HFFc6 (cell line): ENCODE results near the gene ODAD2. TPM values are rescaled to one million over a fixed set of nuclear protein-coding genes. Genes with fewer than 3 reads are reported as not detected.

ENCODE experiments used
- DNase-seq: peaks from one replicate; pipeline ENCODE4 v3.0.0-alpha.2; 2018
- H3K27ac Mint-ChIP-seq: 2 replicates; pipeline ENCODE4 v1.8.0; 2020; ENCODE audit warnings: mild to moderate bottlenecking, mixed read lengths
- H3K27me3 Mint-ChIP-seq: 2 replicates; pipeline ENCODE4 v1.8.0; 2021; ENCODE audit warnings: mild to moderate bottlenecking, moderate library complexity, mixed read lengths; ENCODE audit not compliant: insufficient read depth
- H3K36me3 Mint-ChIP-seq: 2 replicates; pipeline ENCODE4 v1.8.0; 2021; ENCODE audit warnings: low read depth, mixed read lengths
- H3K4me1 Mint-ChIP-seq: 2 replicates; pipeline ENCODE4 v1.8.0; 2020; ENCODE audit warnings: low read depth, mixed read lengths
- H3K4me3 Mint-ChIP-seq: 2 replicates; pipeline ENCODE4 v1.8.0; 2020; ENCODE audit warnings: mild to moderate bottlenecking, moderate library complexity, mixed read lengths
- H3K9me3 Mint-ChIP-seq: 2 replicates; pipeline ENCODE4 v1.8.0; 2020; ENCODE audit warnings: mild to moderate bottlenecking, mixed read lengths
- CTCF ChIP-seq: fragments of 200-600 bp; sonication (generic); IDR thresholded peaks from 2 replicates; pipeline ENCODE4 v1.5.0; 2021; ENCODE audit warnings: antibody characterized with exemption, mild to moderate bottlenecking
- total RNA-seq, 6 experiments: library from RNA; stranded (reverse); fragmentation: NEBNext Ultra II Directional; extraction: Animal tissue kit (Norgen Biotek cat#: 25700); gene quantifications; 2 replicates in 1 of 6; 3 replicates in 5 of 6; pipeline ENCODE4 v1.2.3, GENCODE V29; 2021

ODAD2 gene
- total RNA-seq, 6 experiments from 2014 or later, result 10.3 to 17.5 (median 12.4) TPM

GRCh38 chr10:27878281-27878680 lies 120.6 kb downstream of the ODAD2 start:
- H3K4me3 Mint-ChIP-seq, result no peak overlapping the region
- no peak overlapping the region for H3K27ac Mint-ChIP-seq
- H3K4me1 Mint-ChIP-seq, result no peaks in the 10 kb centered on the region
- TF ChIP-seq CTCF, result no peak
- no peak for DNase-seq
- H3K27me3 Mint-ChIP-seq, result no peaks in the 10 kb centered on the region; the same call in 1 of the 2 replicates
- H3K9me3 Mint-ChIP-seq, result no peaks in the 10 kb centered on the region
- H3K36me3 Mint-ChIP-seq, result peaks cover 9% of the 10 kb centered on the region; the same call in 1 of the 2 replicates

- DNase-seq, result peak; percentile 53
- Mint-ChIP-seq H3K9me3 (peaks cover 4% of the 10 kb centered on the region; the same call in 1 of the 2 replicates), H3K4me3 (peak overlapping the region; percentile 5; the same call in 1 of the 2 replicates), H3K27me3 (peaks cover 1% of the 10 kb centered on the region; the same call in 1 of the 2 replicates), H3K27ac (peak overlapping the region; percentile 65), H3K4me1 (peaks cover 20% of the 10 kb centered on the region), H3K36me3 (peaks cover 30% of the 10 kb centered on the region)
- TF ChIP-seq CTCF, result peak; percentile 61
These were observed 133.7 kb downstream of the ODAD2 start for GRCh38 chr10:27865221-27865635.

- Mint-ChIP-seq H3K36me3 (peaks cover 15% of the 10 kb centered on the region; the same call in 1 of the 2 replicates), H3K4me1 (peaks cover 20% of the 10 kb centered on the region), H3K27ac (no peak overlapping the region), H3K27me3 (peaks cover 1% of the 10 kb centered on the region; the same call in 1 of the 2 replicates), H3K9me3 (no peaks in the 10 kb centered on the region), H3K4me3 (no peak overlapping the region)
- TF ChIP-seq CTCF, result no peak
- DNase-seq, result no peak
These were observed 137.1 kb downstream of the ODAD2 start for GRCh38 chr10:27861781-27862180.

- no peak for TF ChIP-seq CTCF
- H3K27ac Mint-ChIP-seq, result no peak overlapping the region
- H3K36me3 Mint-ChIP-seq, result peaks cover 4% of the 10 kb centered on the region
- no peak overlapping the region for H3K4me3 Mint-ChIP-seq
- H3K9me3 Mint-ChIP-seq, result no peaks in the 10 kb centered on the region
- DNase-seq, result no peak
- peaks cover 5% of the 10 kb centered on the region; the same call in 1 of the 2 replicates for H3K4me1 Mint-ChIP-seq
- H3K27me3 Mint-ChIP-seq, result no peaks in the 10 kb centered on the region; the same call in 1 of the 2 replicates
These were observed 141.3 kb downstream of the ODAD2 start for GRCh38 chr10:27857616-27858015.

- TF ChIP-seq CTCF, result no peak
- Mint-ChIP-seq H3K27ac (no peak overlapping the region), H3K9me3 (peaks cover 17% of the 10 kb centered on the region), H3K4me1 (peaks cover under 1% of the 10 kb centered on the region; the same call in 1 of the 2 replicates), H3K36me3 (peaks cover 25% of the 10 kb centered on the region), H3K27me3 (peaks cover 2% of the 10 kb centered on the region), H3K4me3 (no peak overlapping the region)
- no peak for DNase-seq
These were observed 154.7 kb downstream of the ODAD2 start for GRCh38 chr10:27844223-27844622.
